Left lobe of liver (tissue), 1 donor: Measurements from ENCODE around the gene THEM4. TPM values are rescaled to one million over a fixed set of nuclear protein-coding genes. Genes with fewer than 3 reads are reported as not detected.

Experiments
- total RNA-seq: library from RNA; stranded (reverse); gene quantifications from one replicate; pipeline ENCODE4 v1.2.1, GENCODE V29; 2021
- donor health status: DM: no; HTN: yes; CAD: no.

Gene THEM4
- total RNA-seq, 1 donor from 2014 or later: 9.3 TPM

Other genes with a start within 250 kb of the THEM4 start
- gene CELF3, start 192.7 kb downstream of the THEM4 start, total RNA-seq: not detected
- gene RIIAD1, start 188.0 kb downstream of the THEM4 start, total RNA-seq: not detected
- 26.3 TPM for gene MRPL9, start 146.0 kb downstream of the THEM4 start, total RNA-seq
- 2.2 TPM for gene TDRKH, start 119.0 kb downstream of the THEM4 start, total RNA-seq
- gene LINGO4, start 104.1 kb downstream of the THEM4 start, total RNA-seq: 0.15 TPM
- gene RORC, start 77.7 kb downstream of the THEM4 start, total RNA-seq: 32.1 TPM
- not detected for gene C2CD4D, start 69.7 kb downstream of the THEM4 start, total RNA-seq
- gene THEM5, start 55.8 kb downstream of the THEM4 start, total RNA-seq: not detected
- gene S100A10, start 84.3 kb upstream of the THEM4 start, total RNA-seq: 45.0 TPM
- gene S100A11, start 127.5 kb upstream of the THEM4 start, total RNA-seq: 14.0 TPM
- gene TCHHL1, start 179.6 kb upstream of the THEM4 start, total RNA-seq: not detected
- 0.08 TPM for gene TCHH, start 205.9 kb upstream of the THEM4 start, total RNA-seq
- gene RPTN, start 249.7 kb upstream of the THEM4 start, total RNA-seq: not detected